GM19324 (cell line): ENCODE measurements around the gene TLR6.
"Not testable (repeated sequence)": the region's sequence is repeated elsewhere in the genome, so short reads cannot be mapped to it uniquely, and the experiment has no call there.

Experiments
- ATAC-seq: cut with Tn5 transposase; IDR thresholded peaks from one replicate; pipeline ENCODE4 v1.9.1; 2021; ENCODE audit warnings: mild to moderate bottlenecking, moderate library complexity; ENCODE audit not compliant: unreplicated experiment, low FRiP score

Gene TLR6

DNA sequence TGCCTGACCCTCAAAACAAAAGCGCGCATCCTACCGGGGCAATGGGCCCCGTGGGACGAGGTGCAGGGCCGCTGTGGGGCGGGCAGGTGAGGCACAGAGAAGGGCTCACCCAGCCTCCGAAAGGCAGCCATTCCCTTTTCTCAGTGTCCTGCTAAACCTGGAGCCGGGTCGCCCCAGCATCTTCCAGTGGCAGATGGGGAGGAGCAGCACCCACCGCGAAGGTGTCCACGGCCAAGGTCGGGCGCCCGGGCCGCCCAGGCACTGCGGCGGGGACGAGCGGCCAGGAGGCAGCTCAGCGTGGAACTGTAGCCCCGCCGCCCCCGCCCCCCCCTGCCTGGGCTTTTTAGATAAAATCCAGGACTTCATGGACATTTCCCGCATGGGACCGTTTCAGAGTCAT lies 32.9 kb downstream of the TLR6 start:
- no peak for ATAC-seq

DNA sequence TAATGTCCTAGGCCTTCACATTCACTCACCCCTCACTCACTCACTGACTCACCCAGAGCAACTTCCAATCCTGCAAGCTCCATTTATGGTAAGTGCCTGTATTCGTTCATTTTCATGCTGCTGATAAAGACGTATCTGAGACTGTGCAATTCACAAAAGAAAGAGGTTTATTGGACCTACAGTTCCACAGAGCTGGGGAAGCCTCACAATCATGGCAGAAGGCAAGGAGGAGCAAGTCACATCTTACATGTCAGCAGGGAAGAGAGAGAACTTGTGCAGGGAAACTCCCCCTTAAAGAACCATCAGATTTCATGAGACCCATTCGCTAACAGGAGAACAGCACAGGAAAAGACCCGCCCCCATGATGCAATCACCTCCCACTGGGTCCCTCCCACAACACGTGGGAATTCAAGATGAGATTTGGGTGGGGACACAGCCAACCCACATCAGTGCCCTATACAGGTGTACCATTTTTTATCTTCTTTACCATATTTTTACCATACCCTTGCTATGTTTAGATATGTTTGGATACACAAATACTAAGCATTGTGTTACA lies 33.8 kb downstream of the TLR6 start:
- no peak for ATAC-seq

DNA sequence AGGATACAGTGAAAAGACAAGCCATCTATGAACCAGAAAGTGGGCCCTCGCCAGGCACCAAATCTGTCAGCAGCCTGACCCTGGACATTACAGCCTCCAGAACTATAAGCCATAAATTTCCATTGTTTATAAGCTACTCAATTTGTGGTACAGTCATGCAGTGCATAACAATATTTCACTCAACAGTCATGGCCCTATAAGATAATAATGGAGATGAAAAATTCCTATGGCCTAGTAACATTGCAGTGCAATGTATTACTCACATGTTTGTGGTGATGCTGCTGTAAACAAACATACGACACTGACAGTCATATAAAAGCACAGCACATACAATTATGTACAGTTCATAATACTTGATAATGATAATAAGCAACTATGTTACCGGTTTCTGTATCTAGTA lies 34.9 kb downstream of the TLR6 start:
- no peak for ATAC-seq

DNA sequence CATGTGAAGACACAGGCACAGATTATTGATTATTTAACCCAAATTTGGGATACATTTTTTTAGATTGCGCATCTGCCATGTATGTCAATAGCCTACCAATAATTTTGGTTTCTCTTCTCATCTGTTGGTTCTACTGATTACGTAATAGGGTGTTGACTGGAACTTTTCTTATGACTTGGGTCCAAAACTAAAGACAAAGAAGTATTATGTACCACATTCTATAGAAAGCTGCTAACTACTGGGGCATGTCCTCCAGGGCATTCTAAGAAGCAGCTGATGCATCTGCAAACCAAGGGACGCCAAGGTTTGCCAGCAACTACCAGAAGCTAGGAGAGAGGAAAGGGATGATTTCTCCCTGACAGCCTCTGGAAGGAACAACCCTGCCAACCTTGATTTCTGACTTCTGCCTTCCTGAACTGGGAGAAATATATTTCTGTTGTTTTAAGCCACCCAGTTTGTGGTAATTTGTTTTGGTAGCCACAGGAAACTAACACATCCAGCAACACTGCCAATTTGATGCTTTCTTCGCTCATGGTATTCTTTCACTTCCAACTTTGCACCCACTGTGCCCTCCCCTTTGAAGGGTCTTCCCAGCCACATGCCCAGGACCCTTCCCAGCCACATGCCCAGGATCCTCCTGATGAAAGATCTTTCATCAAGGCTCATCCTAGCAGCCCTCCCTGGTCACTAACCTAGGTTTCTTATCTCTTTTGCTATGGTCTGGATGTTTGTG lies 36.1 kb downstream of the TLR6 start:
- peak; percentile 42 for ATAC-seq

DNA sequence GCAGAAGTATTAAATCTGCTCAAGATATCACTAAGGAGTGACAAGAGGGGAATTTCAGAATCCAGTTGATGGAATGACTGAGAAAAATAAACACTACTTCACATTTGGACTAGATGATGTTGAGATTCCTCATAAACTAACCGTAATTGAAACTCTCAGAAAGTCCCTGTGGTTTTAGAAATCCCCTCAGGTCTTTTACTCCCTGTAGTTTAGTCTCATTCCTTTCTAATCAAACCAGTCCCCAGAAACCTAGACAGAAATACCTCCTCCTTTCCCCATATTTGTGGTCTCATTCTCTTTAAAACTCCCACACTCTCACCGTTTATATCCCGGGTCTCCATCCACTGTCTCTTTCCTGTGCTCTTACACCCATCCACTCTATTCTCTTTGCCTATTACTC lies 37.0 kb downstream of the TLR6 start:
- no peak for ATAC-seq

DNA sequence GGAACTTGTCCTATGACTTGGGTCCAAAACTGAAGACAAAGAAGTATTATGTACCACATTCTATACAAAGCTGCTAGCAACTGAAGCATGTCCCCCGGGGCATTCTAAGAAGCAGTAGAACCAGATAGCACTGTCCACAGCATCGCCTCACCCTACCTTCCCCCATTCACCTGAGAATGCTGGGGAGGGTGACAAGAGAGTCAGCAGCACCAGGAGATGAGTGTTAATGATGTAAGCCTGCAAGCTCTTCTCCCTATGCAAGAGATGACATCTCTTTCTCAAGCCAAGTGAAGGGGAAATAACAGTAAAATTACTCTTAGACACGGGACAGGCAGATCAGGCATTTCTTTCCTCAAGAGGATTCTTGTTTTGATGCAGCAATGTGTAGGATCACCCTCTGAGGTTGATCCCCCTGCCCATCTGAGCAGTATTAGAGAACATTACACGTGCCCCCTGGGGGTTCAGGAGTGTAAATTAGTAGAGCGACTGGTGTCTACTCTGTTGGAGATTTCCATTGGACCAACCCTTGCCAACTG lies 38.1 kb downstream of the TLR6 start:
- ATAC-seq, result peak; percentile 46

DNA sequence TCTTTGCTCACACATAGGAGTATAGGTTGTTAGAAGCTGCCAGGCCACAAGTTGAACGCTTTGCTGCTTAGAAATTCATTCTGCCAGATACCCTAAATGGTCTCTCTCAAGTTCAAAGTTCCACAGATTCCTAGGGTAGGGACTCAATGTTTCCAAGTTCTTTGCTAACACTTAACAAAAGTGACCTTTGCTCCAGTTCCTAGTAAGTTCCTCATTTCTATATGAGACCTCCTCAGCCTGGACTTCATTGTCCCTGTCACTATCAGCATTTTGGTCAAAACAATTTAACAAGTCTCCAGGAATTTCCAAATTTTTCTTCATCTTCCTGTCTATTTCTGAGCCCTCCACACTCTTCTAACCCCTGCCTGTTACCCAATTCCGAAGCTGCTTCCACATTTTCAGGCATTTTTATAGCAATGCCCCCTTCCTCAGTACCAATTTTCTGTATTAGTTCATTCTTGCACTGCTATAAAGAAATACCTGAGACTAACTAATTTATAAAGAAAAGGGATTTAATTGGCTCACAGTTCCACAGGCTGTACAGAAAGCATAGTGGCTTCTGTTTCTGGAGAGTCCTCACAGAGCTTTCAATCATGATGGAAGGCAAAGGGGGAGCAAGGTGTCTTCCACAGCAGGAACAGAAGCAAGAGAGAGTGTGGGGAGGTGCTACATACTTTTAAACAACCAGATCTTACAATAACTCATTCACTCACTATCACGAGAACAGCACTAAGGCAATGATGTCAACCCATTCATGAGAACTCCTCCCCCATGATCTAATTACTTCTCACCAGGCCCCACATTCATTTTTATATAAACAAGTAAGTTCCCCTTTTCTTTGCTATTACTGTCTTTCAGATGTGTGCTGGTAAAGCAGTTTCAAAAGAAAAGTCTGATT lies 40.5 kb downstream of the TLR6 start:
- ATAC-seq, result no peak

DNA sequence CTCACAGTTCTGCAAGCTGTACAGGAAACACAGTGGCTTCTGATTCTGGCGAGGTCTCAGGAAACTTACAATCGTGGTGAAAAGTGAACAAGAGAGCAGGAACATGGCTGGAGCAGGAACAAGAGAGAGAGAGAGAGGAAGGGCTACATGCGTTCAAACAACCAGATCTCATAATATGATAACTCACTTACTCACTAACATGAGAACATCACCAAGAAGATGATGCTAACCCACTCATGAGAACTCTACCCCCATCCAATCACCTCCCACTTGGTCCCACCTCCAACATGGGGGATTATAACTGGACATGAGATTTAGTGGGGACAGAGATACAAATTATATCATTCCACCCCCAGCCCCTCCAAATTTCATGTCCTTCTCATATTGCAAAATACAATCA lies 42.2 kb downstream of the TLR6 start:
- ATAC-seq, result no peak

DNA sequence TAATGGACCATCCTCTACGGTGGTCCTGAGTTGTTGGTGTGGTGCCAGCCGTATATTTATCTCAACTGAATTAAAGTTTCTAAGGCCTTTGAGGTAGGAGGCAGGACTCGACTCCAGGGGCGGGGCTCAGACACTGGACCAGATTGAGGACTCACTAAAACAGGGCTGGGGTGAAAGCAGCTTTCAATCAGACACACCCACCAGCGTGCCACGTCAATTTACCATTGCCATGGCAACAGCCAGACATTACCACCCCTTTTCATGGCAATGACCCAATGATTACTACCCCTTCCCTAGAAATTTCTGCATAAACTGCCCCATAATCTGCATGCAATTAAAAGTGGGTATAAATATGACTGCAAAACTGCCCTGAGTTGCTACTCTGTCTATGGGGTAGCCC lies 45.3 kb downstream of the TLR6 start:
- ATAC-seq, result no peak

DNA sequence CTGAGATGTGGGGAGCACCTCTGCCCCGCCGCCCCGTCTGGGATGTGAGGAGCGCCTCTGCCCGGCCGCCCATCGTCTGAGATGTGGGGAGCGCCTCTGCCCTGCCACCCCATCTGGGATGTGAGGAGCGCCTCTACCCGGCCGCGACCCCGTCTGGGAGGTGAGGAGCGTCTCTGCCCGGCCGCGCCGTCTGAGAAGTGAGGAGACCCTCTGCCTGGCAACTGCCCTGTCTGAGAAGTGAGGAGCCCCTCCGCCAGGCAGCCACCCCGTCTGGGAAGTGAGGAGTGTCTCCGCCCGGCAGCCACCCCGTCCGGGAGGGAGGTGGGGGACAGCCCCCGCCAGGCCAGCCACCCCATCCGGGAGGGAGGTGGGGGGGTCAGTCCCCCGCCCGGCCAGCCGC lies 49.2 kb downstream of the TLR6 start:
- not testable (repeated sequence) for ATAC-seq

DNA sequence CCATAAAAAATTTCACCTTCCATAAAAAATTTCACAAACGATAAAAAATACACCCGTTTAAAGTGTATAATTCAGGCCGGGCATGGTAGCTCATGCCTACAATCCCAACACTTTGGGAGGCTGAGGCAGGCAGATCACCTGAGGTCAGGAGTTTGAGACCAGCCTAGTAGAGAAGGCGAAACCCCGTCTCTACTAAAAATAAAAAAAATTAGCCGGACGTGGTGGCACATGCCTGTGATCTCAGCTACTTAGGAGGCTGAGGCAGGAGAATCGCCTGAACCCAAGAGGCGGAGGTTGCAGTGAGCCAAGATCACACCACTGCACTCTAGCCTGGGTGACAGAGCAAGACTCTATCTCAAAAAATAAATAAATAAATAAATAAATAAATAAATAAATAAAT lies 50.4 kb downstream of the TLR6 start:
- ATAC-seq, result not testable (repeated sequence)

DNA sequence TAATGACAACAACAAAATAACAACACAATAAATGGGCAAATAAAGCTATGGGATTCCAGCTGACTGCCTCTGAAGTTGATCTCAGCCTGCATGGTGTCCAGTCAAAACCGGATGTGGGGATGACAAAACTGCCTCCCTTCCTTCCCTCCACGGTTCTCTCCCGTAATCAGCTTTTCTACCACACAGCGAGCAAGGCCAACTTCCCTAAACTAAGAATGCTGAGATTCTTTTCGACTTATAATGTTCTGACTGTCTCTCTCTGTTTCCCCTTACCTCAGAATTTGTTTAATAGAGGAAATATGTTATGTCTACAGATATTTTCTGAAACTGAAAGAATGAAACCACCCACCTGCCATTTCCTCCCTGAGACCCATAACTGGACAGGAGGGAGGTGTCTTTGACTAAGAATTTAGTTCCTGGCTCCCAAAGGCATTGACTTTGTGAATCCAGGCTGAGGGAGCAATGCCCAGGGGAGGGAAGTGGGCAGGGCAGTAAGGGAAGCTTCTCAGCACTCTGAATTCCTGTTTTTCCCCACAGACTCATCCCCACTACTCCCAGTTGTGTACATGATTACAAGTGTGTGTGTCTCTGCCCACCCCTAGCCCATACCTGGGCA lies 51.0 kb downstream of the TLR6 start:
- ATAC-seq, result peak; percentile 88

DNA sequence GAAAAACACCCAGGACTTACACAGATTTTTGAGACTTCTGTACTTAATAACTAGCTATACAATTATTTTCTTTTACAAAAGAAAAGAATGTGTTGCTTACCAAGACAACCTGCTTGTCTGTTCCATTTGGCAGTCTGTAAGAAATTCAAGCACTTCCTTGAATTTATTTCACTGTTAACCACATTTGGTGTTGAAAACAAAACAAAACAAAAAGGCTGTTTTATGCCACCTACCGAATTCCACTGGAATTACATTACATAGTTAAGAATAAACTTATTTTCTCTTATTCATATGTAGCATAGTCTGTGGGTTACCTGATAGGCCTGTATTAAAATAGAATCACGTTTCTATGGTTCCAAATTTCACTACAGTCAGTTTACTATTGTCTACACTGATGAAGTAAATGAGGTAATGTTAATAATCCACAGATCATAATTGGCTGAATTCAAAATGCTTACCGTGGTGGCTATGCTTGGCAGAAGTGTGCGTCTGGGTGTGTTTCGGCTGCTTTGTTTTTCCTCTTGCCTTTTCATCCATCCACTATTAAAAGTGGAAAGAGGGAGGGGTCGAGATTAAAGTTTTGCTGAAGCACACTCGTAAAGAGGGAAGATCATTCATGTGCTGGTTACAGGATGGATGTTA lies 51.8 kb downstream of the TLR6 start, which contains the start of gene TLR1:
Gene TLR1, minus strand, starts transcription at position 138 of the 642 bp plus-strand sequence. CDS start 5,960 bp downstream, outside the sequence.
- ATAC-seq, result no peak

DNA sequence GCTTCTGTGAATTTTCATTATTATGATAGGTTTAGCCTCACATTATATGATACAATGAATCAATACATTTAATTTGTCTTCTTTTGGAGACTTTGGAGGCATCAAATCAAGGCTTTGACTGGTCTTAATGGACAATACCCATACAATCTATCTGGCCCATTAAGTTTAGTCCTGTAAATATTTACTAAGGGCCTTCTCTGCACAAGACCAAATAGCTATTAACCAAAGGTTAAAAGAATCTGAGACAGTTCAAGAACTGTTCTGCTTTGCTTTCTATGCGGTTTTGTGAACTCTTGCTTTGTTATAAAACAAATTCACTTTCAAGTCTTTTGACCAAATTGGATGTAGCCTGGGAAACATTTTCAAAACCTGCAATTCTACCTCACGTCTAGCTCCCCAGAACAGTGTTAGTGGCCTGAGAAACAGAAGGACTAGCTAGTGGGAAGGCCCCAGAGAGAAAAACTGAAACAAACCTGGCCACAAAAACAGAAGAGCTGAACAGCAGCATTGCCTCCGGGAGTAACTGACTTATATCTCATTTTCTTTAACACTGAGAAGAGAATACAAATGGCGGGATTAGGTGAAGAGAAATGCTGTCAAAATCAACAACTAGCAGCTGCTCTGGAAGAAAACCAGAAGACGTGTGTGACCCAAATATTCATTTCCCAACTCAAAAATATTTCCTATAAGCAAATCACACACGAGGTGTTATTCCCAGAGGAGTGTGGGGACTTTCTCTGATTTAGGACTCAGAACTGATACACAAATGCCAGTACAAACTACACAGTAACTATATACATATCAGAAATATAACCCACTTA lies 52.6 kb downstream of the TLR6 start:
- peak; percentile 47 for ATAC-seq

DNA sequence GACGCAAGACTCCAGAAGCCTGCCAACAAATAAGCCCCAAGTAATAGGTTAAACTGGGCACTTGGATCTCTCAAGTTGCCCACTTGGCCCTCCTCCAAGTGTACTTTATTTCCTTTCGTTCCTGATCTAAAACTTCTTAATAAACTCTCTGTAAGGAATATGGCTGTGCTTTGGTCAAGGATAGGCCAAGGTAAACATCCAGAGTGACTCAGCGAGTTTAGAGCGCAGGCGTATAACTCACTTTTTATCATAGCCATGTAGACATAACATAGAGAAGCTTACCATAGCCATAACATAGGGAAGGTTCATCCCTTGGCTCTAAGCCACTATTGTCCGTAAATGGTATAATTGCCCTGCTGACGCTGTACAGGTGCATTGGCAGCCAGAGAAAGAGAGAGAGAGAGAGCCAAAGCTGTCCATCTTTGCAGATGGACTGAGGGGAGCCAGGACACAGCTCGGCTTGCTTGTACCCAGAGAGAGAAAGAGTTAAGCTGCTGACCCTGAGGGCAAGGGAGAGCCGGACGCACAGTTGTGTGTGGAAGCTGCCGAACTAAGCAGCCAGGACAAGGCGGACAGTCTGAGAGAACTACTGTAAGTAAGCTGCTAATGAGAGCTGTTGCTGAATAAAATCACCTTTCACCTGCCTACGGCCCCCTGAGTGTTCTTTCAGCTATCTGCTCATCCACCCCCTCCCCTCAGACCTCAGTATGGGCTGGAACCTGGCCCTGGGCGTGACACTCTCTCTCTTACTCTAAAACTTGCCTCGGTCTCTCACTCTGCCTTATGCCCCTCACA lies 53.9 kb downstream of the TLR6 start:
- ATAC-seq, result no peak

DNA sequence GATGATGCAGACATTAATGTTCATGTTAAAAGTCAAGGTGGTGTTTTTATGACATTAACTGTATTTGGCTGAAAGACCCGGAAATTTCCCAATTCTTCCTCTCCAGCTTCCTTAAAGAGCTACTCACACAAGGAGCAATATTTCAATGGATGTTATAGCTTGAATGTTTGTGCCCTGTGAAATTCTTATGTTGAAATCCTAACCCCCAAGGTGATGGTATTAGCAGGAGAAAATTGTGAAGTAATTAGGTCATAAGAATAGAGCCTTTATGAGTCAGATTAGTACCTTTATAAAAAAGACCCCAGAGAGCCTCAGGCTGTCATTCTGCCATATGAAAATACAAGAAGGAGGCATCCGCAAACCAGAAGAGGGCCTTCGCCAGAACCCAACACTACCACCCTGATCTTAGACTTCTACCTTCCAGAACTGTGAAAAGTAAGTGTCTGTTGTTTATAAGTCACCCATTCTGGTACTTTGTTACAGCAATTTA lies 55.6 kb downstream of the TLR6 start:
- no peak for ATAC-seq

DNA sequence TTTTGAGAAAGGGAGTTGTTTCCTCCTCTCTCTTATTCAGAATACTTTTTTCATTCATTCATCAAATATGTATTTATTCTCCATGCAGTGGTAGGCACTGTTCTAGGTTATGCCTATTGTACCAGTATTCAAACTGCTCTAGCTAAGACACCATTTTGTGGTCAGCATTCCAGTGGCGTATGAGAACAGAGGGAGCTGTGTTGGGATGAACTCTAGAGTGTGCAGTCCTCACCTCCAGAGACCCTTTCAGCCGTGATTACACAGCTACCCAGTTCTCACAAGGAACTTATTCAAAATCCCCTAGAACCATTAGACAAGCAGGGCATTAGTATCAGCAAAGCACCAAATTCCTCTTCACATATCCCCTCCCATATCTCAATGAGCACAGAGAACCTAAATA lies 56.3 kb downstream of the TLR6 start:
- no peak for ATAC-seq

DNA sequence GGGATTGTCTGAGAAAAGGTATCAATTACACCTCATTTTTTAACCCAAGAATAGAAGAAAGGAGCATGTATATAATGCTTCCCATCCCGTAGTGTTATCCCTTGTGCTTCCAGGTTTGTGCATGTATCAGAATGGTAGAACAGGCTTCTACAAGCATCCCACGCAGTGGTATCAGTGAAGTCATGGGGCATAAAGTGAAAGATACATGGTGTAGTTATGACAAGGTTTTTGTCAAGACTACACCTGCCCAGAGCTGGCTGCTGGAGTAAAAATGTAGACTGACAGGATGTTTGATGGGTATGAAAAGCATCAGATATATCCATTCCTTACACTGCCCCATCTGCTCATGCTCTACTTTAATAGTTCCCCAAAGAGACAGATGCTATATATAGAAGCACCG lies 61.5 kb downstream of the TLR6 start:
- ATAC-seq, result no peak
